Measurements from ENCODE around the gene JAKMIP3.
"Not testable (repeated sequence)": the region's sequence is repeated elsewhere in the genome, so short reads cannot be mapped to it uniquely, and the experiment has no call there.

The JAKMIP3 gene

GRCh38 chr10:132076578-132077081 lies 10.9 kb downstream of the JAKMIP3 start:
- TF ChIP-seq CTCF (conservative IDR thresholded peaks at IDR 0.05; ENCODE audit: control insufficient read depth, insufficient read depth, low read depth, low read length) = no peak
- DNase-seq (ENCODE audit: low read depth) = no peak

GRCh38 chr10:132077091-132077490 lies 11.3 kb downstream of the JAKMIP3 start:
- no peak for DNase-seq (ENCODE audit: low read depth)
- no peak overlapping the region for H3K4me3 ChIP-seq (ENCODE audit: control insufficient read depth, low read depth, low read length)
- no peak for TF ChIP-seq CTCF (conservative IDR thresholded peaks at IDR 0.05; ENCODE audit: control insufficient read depth, insufficient read depth, low read depth, low read length)

More at GRCh38 chr10:132076578-132077081, 10.9 kb downstream of the JAKMIP3 start:
- no peak overlapping the region for H3K4me3 ChIP-seq (ENCODE audit: control insufficient read depth, low read depth, low read length)

- DNase-seq (ENCODE audit: low read depth) = no peak
- H3K4me3 ChIP-seq (ENCODE audit: control insufficient read depth, low read depth, low read length) = no peak overlapping the region
- TF ChIP-seq CTCF (conservative IDR thresholded peaks at IDR 0.05; ENCODE audit: control insufficient read depth, insufficient read depth, low read depth, low read length) = no peak
Observed at GRCh38 chr10:132078746-132079345, 13.1 kb downstream of the JAKMIP3 start.

- DNase-seq (ENCODE audit: low read depth) = not testable (repeated sequence)
Observed at GRCh38 chr10:132084384-132084783, 18.6 kb downstream of the JAKMIP3 start.

GRCh38 chr10:132093236-132093635 lies 27.5 kb downstream of the JAKMIP3 start:
- not testable (repeated sequence) for H3K4me3 ChIP-seq (ENCODE audit: control insufficient read depth, low read depth, low read length); DNase-seq (ENCODE audit: low read depth)

More at GRCh38 chr10:132084384-132084783, 18.6 kb downstream of the JAKMIP3 start:
- H3K4me3 ChIP-seq (ENCODE audit: control insufficient read depth, low read depth, low read length) = not testable (repeated sequence)

GRCh38 chr10:132094581-132095234 lies 29.0 kb downstream of the JAKMIP3 start:
- TF ChIP-seq CTCF (conservative IDR thresholded peaks at IDR 0.05; ENCODE audit: control insufficient read depth, insufficient read depth, low read depth, low read length) = no peak
- DNase-seq (ENCODE audit: low read depth) = no peak

GRCh38 chr10:132095403-132096113 lies 29.8 kb downstream of the JAKMIP3 start:
- no peak for TF ChIP-seq CTCF (conservative IDR thresholded peaks at IDR 0.05; ENCODE audit: control insufficient read depth, insufficient read depth, low read depth, low read length)
- no peak for DNase-seq (ENCODE audit: low read depth)
- H3K4me3 ChIP-seq (ENCODE audit: control insufficient read depth, low read depth, low read length) = no peak overlapping the region

More at GRCh38 chr10:132094581-132095234, 29.0 kb downstream of the JAKMIP3 start:
- no peak overlapping the region for H3K4me3 ChIP-seq (ENCODE audit: control insufficient read depth, low read depth, low read length)

All from fibroblast of mammary gland (primary cell).